C4-2B (cell line): ENCODE measurements around the gene SLC25A24.
"Not testable (repeated sequence)": the region's sequence is repeated elsewhere in the genome, so short reads cannot be mapped to it uniquely, and the experiment has no call there.

Source experiments
- ZFX ChIP-seq: fragments of 450-650 bp; IDR thresholded peaks from 2 replicates; pipeline ENCODE4 v1.6.1; 2017
- TF ChIP-seq, protein P1 (sequence below): fragments of 450-650 bp; conservative IDR thresholded peaks from 2 replicates; pipeline ENCODE4 v1.5.1; 2017; ENCODE audit warnings: mild to moderate bottlenecking

DNA sequence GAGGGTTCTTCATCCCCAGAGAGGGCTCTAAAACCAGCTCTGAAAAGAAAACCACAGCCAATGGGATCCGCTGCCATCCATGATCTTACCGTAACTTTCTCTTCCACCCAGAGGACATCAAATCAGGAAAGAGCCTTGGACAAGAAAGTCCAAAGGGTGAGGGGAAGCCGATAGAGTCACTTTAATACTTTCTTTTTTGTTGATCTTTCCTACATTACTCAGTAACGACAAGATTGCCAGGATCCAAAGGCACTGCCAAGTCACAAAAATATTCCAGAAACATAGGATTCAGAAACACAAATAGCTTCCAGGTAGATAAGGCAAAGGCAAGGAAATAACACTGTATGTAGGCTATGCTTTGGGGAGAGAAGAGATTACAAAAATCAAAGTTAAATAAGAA lies 26.7 kb upstream of the SLC25A24 start:
- TF ChIP-seq, protein P1, sequence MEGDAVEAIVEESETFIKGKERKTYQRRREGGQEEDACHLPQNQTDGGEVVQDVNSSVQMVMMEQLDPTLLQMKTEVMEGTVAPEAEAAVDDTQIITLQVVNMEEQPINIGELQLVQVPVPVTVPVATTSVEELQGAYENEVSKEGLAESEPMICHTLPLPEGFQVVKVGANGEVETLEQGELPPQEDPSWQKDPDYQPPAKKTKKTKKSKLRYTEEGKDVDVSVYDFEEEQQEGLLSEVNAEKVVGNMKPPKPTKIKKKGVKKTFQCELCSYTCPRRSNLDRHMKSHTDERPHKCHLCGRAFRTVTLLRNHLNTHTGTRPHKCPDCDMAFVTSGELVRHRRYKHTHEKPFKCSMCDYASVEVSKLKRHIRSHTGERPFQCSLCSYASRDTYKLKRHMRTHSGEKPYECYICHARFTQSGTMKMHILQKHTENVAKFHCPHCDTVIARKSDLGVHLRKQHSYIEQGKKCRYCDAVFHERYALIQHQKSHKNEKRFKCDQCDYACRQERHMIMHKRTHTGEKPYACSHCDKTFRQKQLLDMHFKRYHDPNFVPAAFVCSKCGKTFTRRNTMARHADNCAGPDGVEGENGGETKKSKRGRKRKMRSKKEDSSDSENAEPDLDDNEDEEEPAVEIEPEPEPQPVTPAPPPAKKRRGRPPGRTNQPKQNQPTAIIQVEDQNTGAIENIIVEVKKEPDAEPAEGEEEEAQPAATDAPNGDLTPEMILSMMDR = not testable (repeated sequence)
- TF ChIP-seq ZFX = not testable (repeated sequence)
